Measurements from ENCODE around the gene ID1. TPM values are rescaled to one million over a fixed set of nuclear protein-coding genes. Genes with fewer than 3 reads are reported as not detected.
A peak's percentile ranks its signal among the peaks of the same experiment; 100 is the strongest.

Gene ID1
- 1 to 10 TPM in 1 of 2 experiments, under 1 TPM in 1; 0.85 to 1.4 TPM for total RNA-seq

DNA sequence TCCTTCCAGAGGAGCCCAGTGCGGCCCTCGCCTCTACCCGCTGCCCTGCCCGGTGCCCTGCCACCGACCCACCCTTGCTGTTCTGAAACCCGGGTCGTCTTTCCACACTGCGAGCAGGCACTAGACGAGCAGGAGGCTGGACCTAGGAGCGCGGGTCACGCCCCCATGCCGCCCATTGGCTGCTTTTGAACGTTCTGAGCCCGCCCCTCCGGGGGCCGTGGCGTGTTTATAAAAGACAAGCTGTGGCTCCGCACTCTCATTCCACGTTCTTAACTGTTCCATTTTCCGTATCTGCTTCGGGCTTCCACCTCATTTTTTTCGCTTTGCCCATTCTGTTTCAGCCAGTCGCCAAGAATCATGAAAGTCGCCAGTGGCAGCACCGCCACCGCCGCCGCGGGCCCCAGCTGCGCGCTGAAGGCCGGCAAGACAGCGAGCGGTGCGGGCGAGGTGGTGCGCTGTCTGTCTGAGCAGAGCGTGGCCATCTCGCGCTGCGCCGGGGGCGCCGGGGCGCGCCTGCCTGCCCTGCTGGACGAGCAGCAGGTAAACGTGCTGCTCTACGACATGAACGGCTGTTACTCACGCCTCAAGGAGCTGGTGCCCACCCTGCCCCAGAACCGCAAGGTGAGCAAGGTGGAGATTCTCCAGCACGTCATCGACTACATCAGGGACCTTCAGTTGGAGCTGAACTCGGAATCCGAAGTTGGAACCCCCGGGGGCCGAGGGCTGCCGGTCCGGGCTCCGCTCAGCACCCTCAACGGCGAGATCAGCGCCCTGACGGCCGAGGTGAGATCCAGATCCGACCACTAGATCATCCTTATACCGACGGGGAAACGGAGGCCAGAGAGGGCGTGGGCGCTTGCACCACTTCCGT lies at the start of gene ID1:
ID1 (plus strand) TSS at position 259 of the 871 bp plus-strand sequence; CDS start at position 358, 99 bp downstream.
- POLR2A ChIA-PET, result interaction anchor here (0.5 to 1.8 kb wide), 3 partner anchors 28 to 32 kb away, joined by 3 to 9 read pairs (median 7); no protein-coding TSS in a partner anchor
- Mint-ChIP-seq H3K27me3 (peaks cover 46% of the 10 kb centered on the region), H3K9me3 (no peaks in the 10 kb centered on the region), H3K36me3 (ENCODE audit: low read depth) (no peaks in the 10 kb centered on the region), H3K4me3 (peak within 1 kb of the TSS; percentile 84), H3K4me1 (peaks cover 29% of the 10 kb centered on the region), H3K27ac (peak within 1 kb of the TSS; percentile 61)
- CTCF ChIA-PET, result interaction anchor here (0.6 to 5.9 kb wide), 11 partner anchors 7 to 118 kb away, joined by 3 to 53 read pairs (median 13); partner anchors contain the start of gene BCL2L1
- peak; percentile 92 for DNase-seq

DNA sequence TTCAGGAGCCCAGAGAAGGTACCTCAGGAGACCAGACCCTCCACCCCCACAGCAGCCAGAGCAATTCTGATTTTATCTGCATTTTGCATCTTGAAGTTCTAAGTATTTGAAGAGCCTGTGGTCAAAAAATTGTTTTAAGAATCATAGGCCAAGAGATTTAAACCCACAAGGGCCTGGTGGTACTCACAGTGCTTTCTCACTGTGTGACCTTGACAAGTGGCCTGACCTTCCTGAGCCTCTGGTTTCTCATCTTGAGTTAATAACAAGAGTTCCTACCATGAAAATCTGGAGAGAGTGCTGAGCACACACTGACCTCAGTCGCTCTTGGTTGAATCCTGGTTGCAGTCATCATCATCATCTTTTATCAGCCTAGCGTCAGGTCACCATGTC lies 45.4 kb upstream of the ID1 start:
- Mint-ChIP-seq H3K9me3 (no peaks in the 10 kb centered on the region), H3K27me3 (no peaks in the 10 kb centered on the region), H3K27ac (peak overlapping the region; percentile 78), H3K36me3 (ENCODE audit: low read depth) (peaks cover 43% of the 10 kb centered on the region), H3K4me1 (peaks cover 7% of the 10 kb centered on the region), H3K4me3 (no peak overlapping the region)
- DNase-seq, result no peak
- CTCF ChIA-PET, result interaction anchor here (0.6 to 18.6 kb wide), 19 partner anchors 7 to 190 kb away, joined by 3 to 282 read pairs (median 4); partner anchors contain the start of gene ID1
- POLR2A ChIA-PET, result interaction anchor here (0.6 to 0.8 kb wide), 2 partner anchors 10 to 53 kb away, joined by 3 read pairs; no protein-coding TSS in a partner anchor

DNA sequence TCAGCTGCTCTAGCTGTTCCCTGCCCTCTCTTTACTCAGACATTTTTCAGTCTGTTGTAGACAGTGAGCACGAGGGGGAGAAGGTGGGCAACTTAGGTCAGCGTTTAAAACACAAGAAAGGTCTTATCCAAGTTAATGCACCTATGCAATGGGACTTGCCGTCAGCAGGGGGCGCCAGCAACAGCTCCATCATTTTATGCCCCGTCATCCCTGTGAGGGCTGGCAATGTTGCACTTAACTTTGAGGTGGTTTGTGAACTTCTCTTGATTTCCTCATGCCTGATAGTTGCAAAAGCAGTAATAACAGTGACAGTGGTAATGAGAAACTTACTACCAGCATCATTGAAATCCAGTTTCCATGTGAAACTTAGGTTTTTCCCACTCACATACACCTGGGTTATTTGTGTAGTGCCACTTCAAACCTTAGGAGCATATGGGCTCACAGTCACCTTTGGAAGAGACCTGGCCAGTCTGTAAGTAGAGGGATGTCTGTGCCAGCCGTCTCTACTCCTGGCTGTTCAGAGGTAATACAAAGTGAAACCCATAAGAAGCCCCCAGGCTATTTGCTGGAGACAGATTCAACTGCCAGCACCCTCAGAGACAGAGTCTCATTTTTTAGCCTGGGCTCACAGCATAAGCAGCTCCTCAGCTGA lies 44.9 kb upstream of the ID1 start:
- H3K4me3 Mint-ChIP-seq, result no peak overlapping the region
- peaks cover 7% of the 10 kb centered on the region for H3K4me1 Mint-ChIP-seq
- CTCF ChIA-PET, result interaction anchor here (0.6 to 18.6 kb wide), 18 partner anchors 8 to 189 kb away, joined by 3 to 282 read pairs (median 4); partner anchors contain the start of gene ID1
- POLR2A ChIA-PET, result interaction anchor here (0.6 to 0.8 kb wide), 2 partner anchors 11 to 53 kb away, joined by 3 read pairs; no protein-coding TSS in a partner anchor
- peaks cover 40% of the 10 kb centered on the region for H3K36me3 Mint-ChIP-seq (ENCODE audit: low read depth)
- no peaks in the 10 kb centered on the region for H3K27me3 Mint-ChIP-seq
- no peaks in the 10 kb centered on the region for H3K9me3 Mint-ChIP-seq
- peak overlapping the region; percentile 78 for H3K27ac Mint-ChIP-seq
- DNase-seq, result peak; percentile 83

DNA sequence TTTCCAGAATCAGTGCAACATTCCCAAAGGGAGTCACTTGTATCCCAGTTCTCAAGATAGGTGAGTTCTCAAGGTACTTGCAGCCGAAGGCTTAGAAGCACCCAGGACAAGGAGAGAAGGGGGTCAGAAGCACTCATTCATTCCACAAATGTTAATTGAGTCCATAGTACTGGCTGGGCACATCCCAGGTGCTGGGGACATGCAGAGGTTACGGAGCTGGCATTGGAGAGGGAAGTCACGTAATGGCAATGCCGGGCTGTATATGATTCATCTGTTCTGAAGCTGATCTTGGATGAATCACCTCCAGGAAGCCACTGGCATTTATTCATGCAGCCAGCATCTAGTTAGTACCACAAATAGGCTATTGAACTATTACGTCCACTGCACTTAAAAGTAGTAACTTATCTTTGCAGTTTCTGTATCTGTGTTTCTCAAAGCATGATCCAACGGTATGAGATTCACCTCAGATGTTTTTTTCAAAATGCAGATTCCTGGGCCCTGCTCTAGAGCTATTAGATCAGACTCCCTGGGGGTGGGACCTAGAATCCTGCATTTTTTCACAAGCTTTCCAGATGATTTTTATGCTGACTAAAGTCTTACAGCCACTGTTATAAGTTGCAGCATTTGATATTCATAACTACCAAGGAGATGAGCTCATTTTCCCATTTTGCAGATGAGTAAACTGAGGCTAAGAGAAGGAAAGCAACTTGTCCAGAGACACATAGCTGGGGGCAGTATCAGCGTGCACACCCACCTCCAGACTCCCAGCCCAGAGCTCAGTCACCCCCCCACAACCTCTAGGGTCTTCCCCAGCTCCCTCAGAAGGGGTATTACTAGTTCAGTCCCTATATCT lies 44.1 kb upstream of the ID1 start:
- ChIA-PET POLR2A (no interaction called here), CTCF (interaction anchor here (0.5 to 18.6 kb wide), 15 partner anchors 7 to 107 kb away, joined by 3 to 282 read pairs (median 5); partner anchors contain the start of gene ID1)
- peak overlapping the region; percentile 78 for H3K27ac Mint-ChIP-seq
- no peaks in the 10 kb centered on the region for H3K9me3 Mint-ChIP-seq
- no peak overlapping the region for H3K4me3 Mint-ChIP-seq
- no peak for DNase-seq
- H3K27me3 Mint-ChIP-seq, result no peaks in the 10 kb centered on the region
- H3K36me3 Mint-ChIP-seq (ENCODE audit: low read depth), result peaks cover 45% of the 10 kb centered on the region
- H3K4me1 Mint-ChIP-seq, result peaks cover 11% of the 10 kb centered on the region

GRCh38 chr20:31562241-31562640 lies 42.8 kb upstream of the ID1 start:
- peaks cover 20% of the 10 kb centered on the region for H3K4me1 Mint-ChIP-seq
- H3K27ac Mint-ChIP-seq, result peak overlapping the region; percentile 61
- H3K4me3 Mint-ChIP-seq, result no peak overlapping the region
- no peak for DNase-seq
- peaks cover 41% of the 10 kb centered on the region for H3K36me3 Mint-ChIP-seq (ENCODE audit: low read depth)
- H3K27me3 Mint-ChIP-seq, result no peaks in the 10 kb centered on the region
- POLR2A ChIA-PET, result no interaction called here
- CTCF ChIA-PET, result interaction anchor here (0.6 to 18.6 kb wide), 16 partner anchors 9 to 162 kb away, joined by 3 to 282 read pairs (median 4); partner anchors contain the start of gene ID1
- no peaks in the 10 kb centered on the region for H3K9me3 Mint-ChIP-seq

DNA sequence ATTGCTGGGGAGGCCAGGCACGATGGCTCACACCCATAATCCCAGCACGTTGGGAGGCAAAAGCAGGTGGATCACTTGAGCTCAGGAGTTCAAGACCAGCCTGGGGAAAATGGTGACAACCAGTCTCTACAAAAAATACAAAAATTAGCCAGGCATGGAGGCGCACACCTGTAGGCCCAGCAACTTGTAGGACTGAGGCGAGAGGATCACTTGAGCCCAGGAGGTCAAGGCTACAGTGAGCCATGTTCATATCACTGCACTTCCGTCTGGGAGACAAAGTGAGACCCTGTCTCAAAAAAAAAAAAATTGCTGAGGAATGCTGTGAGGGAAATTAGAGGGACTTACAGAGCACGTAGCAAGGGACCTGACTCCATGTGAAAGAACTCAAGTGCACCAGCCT lies 40.8 kb upstream of the ID1 start:
- CTCF ChIA-PET, result interaction anchor here (5.0 to 18.6 kb wide), 2 partner anchors 12 to 46 kb away, joined by 36 to 282 read pairs; no protein-coding TSS in a partner anchor
- H3K4me3 Mint-ChIP-seq, result no peak overlapping the region
- POLR2A ChIA-PET, result no interaction called here
- no peak for DNase-seq
- H3K27ac Mint-ChIP-seq, result no peak overlapping the region
- peaks cover 40% of the 10 kb centered on the region for H3K36me3 Mint-ChIP-seq (ENCODE audit: low read depth)
- no peaks in the 10 kb centered on the region for H3K9me3 Mint-ChIP-seq
- no peaks in the 10 kb centered on the region for H3K27me3 Mint-ChIP-seq
- peaks cover 27% of the 10 kb centered on the region for H3K4me1 Mint-ChIP-seq

DNA sequence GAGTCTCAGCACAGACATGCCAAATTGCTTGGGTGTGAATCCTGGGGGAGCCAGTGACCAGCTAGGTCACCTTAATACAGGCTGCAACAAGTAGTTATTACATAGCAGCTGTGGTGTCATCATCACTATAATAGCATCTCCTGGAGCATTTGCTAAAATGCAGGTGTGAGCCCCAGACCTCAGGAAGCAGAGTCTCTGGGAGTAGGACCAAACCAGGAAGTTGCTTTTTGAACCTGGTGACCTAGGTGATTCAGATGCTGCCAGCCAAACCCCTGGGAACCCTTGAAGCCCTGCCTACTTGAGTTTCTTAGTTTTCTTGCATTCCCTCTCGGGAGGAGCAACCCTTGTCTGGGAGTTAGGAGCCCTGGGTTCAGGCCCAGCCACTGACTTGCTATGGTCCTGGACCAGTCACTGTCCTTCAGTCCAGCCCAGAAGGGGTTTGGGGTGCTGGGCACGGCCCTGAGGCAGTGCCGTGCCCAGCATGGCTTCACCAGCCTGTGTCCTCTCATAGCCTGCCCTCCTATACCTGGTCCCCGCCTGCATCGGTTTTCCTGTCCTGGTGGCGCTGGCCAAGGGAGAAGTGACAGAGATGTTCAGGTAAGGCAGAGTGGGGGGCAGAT lies 39.3 kb upstream of the ID1 start:
- Mint-ChIP-seq H3K36me3 (ENCODE audit: low read depth) (peaks cover 36% of the 10 kb centered on the region), H3K4me1 (peaks cover 20% of the 10 kb centered on the region), H3K27me3 (no peaks in the 10 kb centered on the region), H3K27ac (no peak overlapping the region), H3K9me3 (no peaks in the 10 kb centered on the region), H3K4me3 (no peak overlapping the region)
- ChIA-PET POLR2A (no interaction called here), CTCF (interaction anchor here (0.9 to 5.9 kb wide), 3 partner anchors 25 to 158 kb away, joined by 8 to 115 read pairs (median 10); no protein-coding TSS in a partner anchor)
- DNase-seq, result no peak

DNA sequence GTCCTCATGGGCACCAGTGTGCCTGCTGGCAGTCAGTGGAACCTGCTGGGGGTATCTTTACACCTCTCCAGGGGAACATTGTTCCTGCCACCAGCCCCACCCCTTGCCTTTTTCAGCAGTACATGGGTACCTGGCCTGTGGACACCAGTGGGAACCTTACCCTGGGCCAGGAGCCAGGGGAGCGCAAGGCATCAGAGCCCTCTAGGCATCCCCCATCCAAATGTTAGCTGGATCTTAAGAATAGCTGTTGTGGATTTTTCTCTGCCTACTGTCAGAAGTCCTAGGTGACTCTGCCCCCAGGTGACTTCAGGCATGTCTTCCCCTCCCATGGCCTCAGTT lies 38.8 kb upstream of the ID1 start:
- H3K4me3 Mint-ChIP-seq, result no peak overlapping the region
- peaks cover 20% of the 10 kb centered on the region for H3K4me1 Mint-ChIP-seq
- peak overlapping the region; percentile 64 for H3K27ac Mint-ChIP-seq
- ChIA-PET POLR2A (no interaction called here), CTCF (interaction anchor here (1.5 to 5.9 kb wide), 3 partner anchors 25 to 157 kb away, joined by 4 to 115 read pairs (median 10); no protein-coding TSS in a partner anchor)
- H3K36me3 Mint-ChIP-seq (ENCODE audit: low read depth), result peaks cover 34% of the 10 kb centered on the region
- DNase-seq, result no peak
- no peaks in the 10 kb centered on the region for H3K27me3 Mint-ChIP-seq
- no peaks in the 10 kb centered on the region for H3K9me3 Mint-ChIP-seq

DNA sequence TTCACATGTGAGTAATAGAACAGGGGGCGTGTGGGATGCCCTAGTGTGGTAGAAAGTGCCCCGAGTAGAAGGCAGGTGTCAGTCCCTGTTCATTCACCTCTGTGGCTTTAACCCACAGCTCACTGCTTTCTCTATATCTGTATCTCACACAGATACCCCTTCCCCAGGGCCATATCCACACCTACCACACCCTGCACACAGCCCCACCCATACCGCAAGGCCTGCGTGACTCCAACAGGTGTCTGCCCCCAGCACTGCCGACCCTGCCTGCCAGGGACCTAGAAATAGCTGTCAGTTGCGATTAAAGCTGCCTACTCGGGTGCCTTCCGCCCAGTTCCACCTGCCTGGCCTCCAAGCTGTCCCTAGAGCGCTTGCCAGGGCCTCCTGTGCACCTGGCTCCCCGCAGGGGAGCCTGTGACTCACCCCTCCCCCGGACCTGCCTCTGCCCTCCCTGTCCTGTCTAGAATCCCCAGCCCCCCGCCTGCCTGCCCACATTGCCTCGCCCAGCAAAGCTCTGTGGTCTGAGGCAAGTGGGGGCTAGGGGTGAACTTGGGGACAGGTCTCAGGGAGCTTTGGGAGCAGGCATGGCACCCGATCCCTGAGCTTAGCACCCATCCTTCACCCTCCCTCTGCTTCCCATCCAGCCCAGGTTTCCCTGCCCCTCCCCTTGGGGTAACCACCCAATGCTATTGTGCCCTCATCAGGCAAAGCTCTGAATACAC lies 38.3 kb upstream of the ID1 start:
- no peak for DNase-seq
- H3K4me3 Mint-ChIP-seq, result no peak overlapping the region
- peaks cover 20% of the 10 kb centered on the region for H3K4me1 Mint-ChIP-seq
- H3K9me3 Mint-ChIP-seq, result no peaks in the 10 kb centered on the region
- H3K27me3 Mint-ChIP-seq, result no peaks in the 10 kb centered on the region
- POLR2A ChIA-PET, result no interaction called here
- peaks cover 31% of the 10 kb centered on the region for H3K36me3 Mint-ChIP-seq (ENCODE audit: low read depth)
- H3K27ac Mint-ChIP-seq, result peak overlapping the region; percentile 64
- CTCF ChIA-PET, result interaction anchor here (1.4 to 5.9 kb wide), 6 partner anchors 10 to 157 kb away, joined by 3 to 115 read pairs (median 11); partner anchors contain the start of gene ID1

- no peaks in the 10 kb centered on the region for H3K27me3 Mint-ChIP-seq
- no peaks in the 10 kb centered on the region for H3K9me3 Mint-ChIP-seq
- H3K4me3 Mint-ChIP-seq, result no peak overlapping the region
- ChIA-PET CTCF (interaction anchor here (0.9 to 5.9 kb wide), 8 partner anchors 7 to 156 kb away, joined by 3 to 115 read pairs (median 8); partner anchors contain the start of gene ID1), POLR2A (no interaction called here)
- no peak for DNase-seq
- H3K27ac Mint-ChIP-seq, result peak overlapping the region; percentile 71
- peaks cover 28% of the 10 kb centered on the region for H3K36me3 Mint-ChIP-seq (ENCODE audit: low read depth)
- peaks cover 25% of the 10 kb centered on the region for H3K4me1 Mint-ChIP-seq
These were observed 37.7 kb upstream of the ID1 start for GRCh38 chr20:31567380-31567720.

GRCh38 chr20:31568041-31568731 lies 36.9 kb upstream of the ID1 start:
- H3K9me3 Mint-ChIP-seq, result no peaks in the 10 kb centered on the region
- H3K36me3 Mint-ChIP-seq (ENCODE audit: low read depth), result peaks cover 24% of the 10 kb centered on the region
- H3K27ac Mint-ChIP-seq, result peak overlapping the region; percentile 71
- CTCF ChIA-PET, result interaction anchor here (0.8 to 5.9 kb wide), 8 partner anchors 8 to 93 kb away, joined by 3 to 115 read pairs (median 6); partner anchors contain the start of gene ID1
- DNase-seq, result no peak
- no peak overlapping the region for H3K4me3 Mint-ChIP-seq
- POLR2A ChIA-PET, result no interaction called here
- no peaks in the 10 kb centered on the region for H3K27me3 Mint-ChIP-seq
- peaks cover 30% of the 10 kb centered on the region for H3K4me1 Mint-ChIP-seq
